Measurements from ENCODE around the gene B3GNT2.

B3GNT2 gene

GRCh38 chr2:62216113-62216512 lies 20.2 kb downstream of the B3GNT2 start:
- DNase-seq (ENCODE audit: low read depth in 2 of 2), result no peak
- TF ChIP-seq CTCF (IDR thresholded peaks at IDR 0.05; ENCODE audit: low read depth, low read length), result no peak
- H3K4me3 ChIP-seq (replicated peaks in 1 of 2; ENCODE audit: low read depth in 2 of 2, low read length in 2 of 2), result no peak overlapping the region

DNA sequence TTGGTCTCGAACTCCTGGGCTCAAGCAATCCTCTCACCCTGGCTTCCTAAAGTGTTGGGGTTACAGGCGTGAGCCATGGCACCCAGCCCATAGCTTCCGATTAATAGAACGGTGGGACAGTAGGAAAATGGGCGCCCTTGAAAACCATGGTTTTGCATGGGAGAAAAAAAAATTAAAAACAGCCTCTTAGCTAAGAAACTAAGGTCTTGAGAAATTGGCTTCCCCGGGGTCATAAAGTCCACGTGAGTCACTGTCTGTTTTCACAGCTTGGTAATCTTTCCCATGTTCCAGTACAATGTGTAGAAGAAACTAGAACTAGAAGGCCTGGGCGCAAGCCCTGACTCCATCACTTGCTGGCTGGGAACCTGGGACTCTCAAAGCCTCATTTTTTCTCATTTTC lies 20.7 kb downstream of the B3GNT2 start:
- no peak for TF ChIP-seq CTCF (IDR thresholded peaks at IDR 0.05; ENCODE audit: low read depth, low read length)
- no peak overlapping the region for H3K4me3 ChIP-seq (replicated peaks in 1 of 2; ENCODE audit: low read depth in 2 of 2, low read length in 2 of 2)
- peak; percentile 90 to 97 for DNase-seq (ENCODE audit: low read depth in 2 of 2)

- DNase-seq (ENCODE audit: low read depth in 2 of 2), result no peak
- no peak overlapping the region for H3K4me3 ChIP-seq (replicated peaks in 1 of 2; ENCODE audit: low read depth in 2 of 2, low read length in 2 of 2)
- TF ChIP-seq CTCF (IDR thresholded peaks at IDR 0.05; ENCODE audit: low read depth, low read length), result no peak
Observed at GRCh38 chr2:62217421-62217820, 21.5 kb downstream of the B3GNT2 start.

DNA sequence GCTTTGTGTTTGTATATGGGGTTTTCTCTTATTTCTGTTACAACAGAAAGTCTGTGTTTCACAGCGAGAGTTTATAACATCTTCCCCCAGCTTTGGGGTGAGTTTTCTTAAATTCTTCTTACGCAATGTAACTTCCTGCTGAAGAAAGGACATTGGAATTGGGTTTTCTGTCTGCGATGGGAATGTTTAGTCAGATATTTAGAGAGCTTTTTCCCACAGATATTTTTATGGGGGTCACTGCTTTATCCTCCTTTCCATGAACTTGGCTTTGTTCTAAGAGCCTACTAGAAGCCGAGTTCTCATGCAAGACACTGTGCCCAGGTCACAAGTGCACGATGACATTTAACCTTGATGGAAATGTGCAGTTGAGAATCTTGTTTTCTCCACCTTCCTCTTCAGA lies 22.1 kb downstream of the B3GNT2 start:
- H3K4me3 ChIP-seq (replicated peaks in 1 of 2; ENCODE audit: low read depth in 2 of 2, low read length in 2 of 2), result no peak overlapping the region
- DNase-seq (ENCODE audit: low read depth in 2 of 2), result peak; percentile 76 to 87
- no peak for TF ChIP-seq CTCF (IDR thresholded peaks at IDR 0.05; ENCODE audit: low read depth, low read length)

DNA sequence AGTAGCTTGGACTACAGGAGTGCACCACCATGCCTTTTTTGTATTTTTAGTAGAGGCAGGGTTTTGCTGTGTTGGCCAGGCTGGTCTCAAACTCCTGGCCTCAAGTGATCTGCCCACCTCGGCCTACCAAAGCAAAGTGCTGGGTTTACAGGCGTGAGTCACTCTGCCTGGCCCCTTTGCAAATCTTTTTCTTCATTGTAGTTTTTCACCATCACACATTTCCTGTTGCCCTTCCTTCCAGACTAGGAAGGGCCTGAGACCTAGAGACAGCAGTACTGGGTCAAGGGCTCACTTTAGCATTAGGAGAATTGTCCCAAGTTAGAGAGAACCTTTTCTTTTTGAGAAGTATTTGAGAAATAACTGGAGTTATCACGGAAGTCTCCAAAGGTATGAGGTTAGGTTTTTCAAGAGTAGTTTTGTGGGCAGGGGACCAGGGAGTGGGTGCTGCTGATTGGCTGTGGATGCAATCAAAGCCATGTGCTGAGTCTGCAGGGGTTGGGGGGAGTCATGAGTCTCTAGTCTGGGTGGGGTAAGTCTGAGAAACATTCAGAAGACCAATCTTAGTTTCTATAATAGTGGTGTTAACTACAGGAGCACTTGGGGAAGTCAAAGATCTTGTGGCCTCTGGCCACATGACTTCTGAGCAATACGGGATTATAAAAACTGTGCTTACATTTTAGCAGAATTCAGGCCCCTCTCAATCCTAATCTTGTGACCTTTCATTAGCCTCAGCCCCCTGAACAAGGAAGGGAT lies 23.7 kb downstream of the B3GNT2 start:
- TF ChIP-seq CTCF (IDR thresholded peaks at IDR 0.05; ENCODE audit: low read depth, low read length), result no peak
- no peak overlapping the region for H3K4me3 ChIP-seq (replicated peaks in 1 of 2; ENCODE audit: low read depth in 2 of 2, low read length in 2 of 2)
- peak in 1 of 2 donors; percentile 47 for DNase-seq (ENCODE audit: low read depth in 2 of 2)

DNA sequence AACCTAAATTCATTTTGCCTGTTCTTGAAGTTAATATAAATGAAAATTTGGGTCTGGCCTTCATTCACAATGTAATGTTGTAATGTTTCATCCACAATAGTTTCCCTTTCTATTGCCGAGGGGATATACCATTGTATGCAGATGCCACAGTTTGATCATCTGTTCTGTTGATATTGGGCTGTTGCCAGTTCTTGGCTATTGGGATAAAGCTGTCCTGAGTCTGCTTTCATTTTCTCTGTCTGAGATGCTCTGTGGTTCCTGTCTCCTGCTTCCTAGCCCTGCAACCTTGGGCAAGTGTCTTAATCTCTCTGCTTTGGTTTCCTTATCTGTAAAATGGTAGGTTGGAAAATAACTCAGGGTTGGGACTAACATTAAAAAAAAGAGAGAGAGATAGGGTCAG lies 25.2 kb downstream of the B3GNT2 start:
- no peak overlapping the region for H3K4me3 ChIP-seq (replicated peaks in 1 of 2; ENCODE audit: low read depth in 2 of 2, low read length in 2 of 2)
- DNase-seq (ENCODE audit: low read depth in 2 of 2), result peak; percentile 61 to 88
- TF ChIP-seq CTCF (IDR thresholded peaks at IDR 0.05; ENCODE audit: low read depth, low read length), result no peak

DNA sequence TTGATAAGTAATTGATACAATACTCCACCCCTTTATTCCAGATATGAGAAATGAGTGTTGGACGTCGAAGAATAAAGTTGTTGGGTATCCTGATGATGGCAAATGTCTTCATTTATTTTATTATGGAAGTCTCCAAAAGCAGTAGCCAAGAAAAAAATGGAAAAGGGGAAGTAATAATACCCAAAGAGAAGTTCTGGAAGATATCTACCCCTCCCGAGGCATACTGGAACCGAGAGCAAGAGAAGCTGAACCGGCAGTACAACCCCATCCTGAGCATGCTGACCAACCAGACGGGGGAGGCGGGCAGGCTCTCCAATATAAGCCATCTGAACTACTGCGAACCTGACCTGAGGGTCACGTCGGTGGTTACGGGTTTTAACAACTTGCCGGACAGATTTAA lies 26.3 kb downstream of the B3GNT2 start:
- no peak overlapping the region for H3K4me3 ChIP-seq (replicated peaks in 1 of 2; ENCODE audit: low read depth in 2 of 2, low read length in 2 of 2)
- no peak for DNase-seq (ENCODE audit: low read depth in 2 of 2)
- TF ChIP-seq CTCF (IDR thresholded peaks at IDR 0.05; ENCODE audit: low read depth, low read length), result no peak

Measured in cardiac fibroblast (primary cell).